Endothelial cell of umbilical vein (primary cell): ENCODE data around the gene SETBP1. TPM values are rescaled to one million over a fixed set of nuclear protein-coding genes. Genes with fewer than 3 reads are reported as not detected.

ENCODE experiments used
- BruUV-seq: library from RNA; stranded (reverse); fragments of 400-500 nt; replicated peaks from 2 replicates; lab custom pipeline; 2021; lab: Mats Ljungman, UMichigan
- CTCF ChIA-PET: fragments of 300-600, 350-600 bp; sonication (Branson Sonifier 250); formaldehyde crosslinking; loops from one replicate; lab custom pipeline; 2021; ENCODE audit warnings: antibody characterized with exemption, inconsistent platforms; lab: Charles Lee
- POLR2A ChIA-PET: fragments of 300-600, 350-600 bp; sonication (Branson Sonifier 250); formaldehyde crosslinking; loops from one replicate; lab custom pipeline; 2021; ENCODE audit warnings: antibody characterized with exemption, inconsistent platforms; lab: Charles Lee
- DNase-seq: peaks from one replicate; pipeline ENCODE4 v3.0.0-alpha.2; 2011; ENCODE audit warnings: low read depth, low spot score
- FAIRE-seq: peaks from 2 replicates; lab custom pipeline; 2011; peaks lifted over from hg19 to GRCh38; lab: Jason Lieb, UNC
- H2AFZ ChIP-seq: 2 replicates; pipeline ENCODE4 v1.6.0; 2012; ENCODE audit warnings: low read depth, low read length, control low read depth, inconsistent platforms
- H3K27ac ChIP-seq: 2 replicates; pipeline ENCODE4 v1.5.1; 2011; ENCODE audit warnings: low read depth, mild to moderate bottlenecking, control low read depth, low read length, moderate library complexity; ENCODE audit not compliant: insufficient read depth
- H3K27me3 ChIP-seq, 2 experiments: 2 replicates each; pipeline versions ENCODE4 v1.6.0 to v1.6.1; 2011; ENCODE audit warnings: low read length in 2 of 2, mixed read lengths in 1 of 2; ENCODE audit not compliant: control insufficient read depth in 2 of 2, insufficient read depth in 2 of 2
- H3K36me3 ChIP-seq, 2 experiments: 2 replicates in 1 of 2; 3 replicates in 1 of 2; pipeline ENCODE4 v1.5.1; 2011; ENCODE audit warnings: low read length in 2 of 2, mild to moderate bottlenecking in 1 of 2, moderate library complexity in 1 of 2; ENCODE audit not compliant: control insufficient read depth in 2 of 2, insufficient read depth in 2 of 2; ENCODE audit errors: extremely low read depth in 1 of 2
- H3K4me1 ChIP-seq: 3 replicates; pipeline ENCODE4 v1.5.1; 2011; ENCODE audit warnings: mild to moderate bottlenecking, low read length; ENCODE audit not compliant: control insufficient read depth, insufficient read depth; ENCODE audit errors: extremely low read depth
- H3K4me2 ChIP-seq: 2 replicates; pipeline ENCODE4 v1.6.1; 2011; ENCODE audit warnings: low read length, control low read depth, mixed read lengths; ENCODE audit not compliant: insufficient read depth
- H3K4me3 ChIP-seq, 3 experiments: fragments of 200-600 bp in 1 of 3; sonication (generic), shearing (Covaris generic) in 1 of 3; replicated peaks in 1 of 3; 2 replicates each; pipeline ENCODE4 v1.5.1; 2011 to 2016; ENCODE audit warnings: control low read depth in 3 of 3, low read length in 3 of 3, mild to moderate bottlenecking in 2 of 3, inconsistent platforms in 1 of 3, low read depth in 1 of 3, moderate library complexity in 1 of 3; ENCODE audit not compliant: insufficient read depth in 1 of 3
- H3K79me2 ChIP-seq: 2 replicates; pipeline ENCODE4 v1.6.0; 2012; ENCODE audit warnings: low read length, inconsistent platforms; ENCODE audit not compliant: control insufficient read depth, insufficient read depth
- H3K9ac ChIP-seq: replicated peaks from 2 replicates; pipeline ENCODE3; 2011; ENCODE audit warnings: low read length, control low read depth; ENCODE audit not compliant: insufficient read depth; ENCODE audit errors: extremely low read depth
- H3K9me1 ChIP-seq: replicated peaks from 3 replicates; pipeline ENCODE4 v1.6.0; 2011; ENCODE audit warnings: mild to moderate bottlenecking, low read length; ENCODE audit not compliant: control insufficient read depth, insufficient read depth; ENCODE audit errors: extremely low read depth
- H3K9me3 ChIP-seq: replicated peaks from 2 replicates; pipeline ENCODE4 v1.5.1; 2012; ENCODE audit warnings: low read length, inconsistent platforms; ENCODE audit not compliant: control insufficient read depth, insufficient read depth
- H4K20me1 ChIP-seq: replicated peaks from 2 replicates; pipeline ENCODE3; 2011; ENCODE audit warnings: mild to moderate bottlenecking, low read length; ENCODE audit not compliant: control insufficient read depth, insufficient read depth; ENCODE audit errors: extremely low read depth
- EZH2 ChIP-seq: IDR thresholded peaks from 2 replicates; pipeline ENCODE4 v1.6.1; 2012; ENCODE audit warnings: borderline replicate concordance, low read depth, mild to moderate bottlenecking, moderate library complexity, low read length, inconsistent platforms; ENCODE audit not compliant: severe bottlenecking
- FOS ChIP-seq: IDR thresholded peaks from 2 replicates; pipeline ENCODE4 v1.6.1; 2011; ENCODE audit warnings: mild to moderate bottlenecking, low read length, moderate library complexity, borderline replicate concordance; ENCODE audit not compliant: insufficient read depth
- GATA2 ChIP-seq: IDR thresholded peaks from 2 replicates; pipeline ENCODE4 v1.7.0; 2011; ENCODE audit warnings: low read depth, mild to moderate bottlenecking, moderate library complexity, mixed read lengths, low read length; ENCODE audit not compliant: insufficient read length, insufficient read depth
- JUN ChIP-seq: IDR thresholded peaks from 2 replicates; pipeline ENCODE4 v1.6.1; 2011; ENCODE audit warnings: borderline replicate concordance, low read depth; ENCODE audit not compliant: insufficient read length, insufficient read depth
- MYC ChIP-seq: IDR thresholded peaks from one replicate; pipeline ENCODE4 v1.6.1; 2011; ENCODE audit warnings: mild to moderate bottlenecking, low read depth, low read length
- POLR2A ChIP-seq: IDR thresholded peaks from 2 replicates; pipeline ENCODE4 v1.6.1; 2012; ENCODE audit warnings: low read depth, mild to moderate bottlenecking, control low read depth, low read length
- POLR2AphosphoS5 ChIP-seq: IDR thresholded peaks from 2 replicates; pipeline ENCODE4 v1.6.1; 2012; ENCODE audit warnings: low read depth, mild to moderate bottlenecking, control low read depth, low read length, moderate library complexity; ENCODE audit not compliant: insufficient read depth
- dilution Hi-C: fragments of 300-500 bp; cut with MboI; formaldehyde crosslinking; loops from one replicate; pipeline ENCODE4 v1.15.0; 2019; ENCODE audit warnings: low sequenced_read_pairs; ENCODE audit not compliant: extremely low pct_ligation_motif_present
- intact Hi-C: fragments of 100-400 bp; cut with micrococcal nuclease; formaldehyde crosslinking; loops from one replicate; pipeline ENCODE4 v1.10.0; 2022
- polyA plus RNA-seq, 4 experiments: library from polyadenylated mRNA; depleted of rRNA in 3 of 4; stranded (reverse) in 3 of 4; unstranded in 1 of 4; fragments of >200 nt; gene quantifications; 2 replicates each; pipeline versions ENCODE4 v1.2.1 to v1.2.3, GENCODE V29; 2011 to 2012; ENCODE audit warnings: missing spikeins in 1 of 4
- total RNA-seq: library from RNA; stranded (reverse); gene quantifications from 2 replicates; pipeline ENCODE4 v1.2.3, GENCODE V29; 2021
- TF ChIP-seq, protein P1 (sequence below): IDR thresholded peaks from 2 replicates; pipeline ENCODE4 v1.6.1; 2011; ENCODE audit not compliant: insufficient read depth, insufficient read length
- TF ChIP-seq, protein P2 (sequence below), 2 donors: IDR thresholded peaks; 1 replicate in 1 of 2; 2 replicates in 1 of 2; pipeline ENCODE4 v1.5.1; 2011; ENCODE audit warnings: low read length in 2 of 2, mild to moderate bottlenecking in 2 of 2, moderate library complexity in 2 of 2, control low read depth in 1 of 2, inconsistent platforms in 1 of 2, low read depth in 1 of 2; ENCODE audit not compliant: insufficient read depth in 1 of 2; ENCODE audit errors: extremely low read depth in 1 of 2

Gene SETBP1
- total and polyA plus RNA-seq, 2 donors (not counting 3 experiments of a cell fraction or from before 2014, with no cell fraction given): 0.76 to 3.1 TPM

DNA sequence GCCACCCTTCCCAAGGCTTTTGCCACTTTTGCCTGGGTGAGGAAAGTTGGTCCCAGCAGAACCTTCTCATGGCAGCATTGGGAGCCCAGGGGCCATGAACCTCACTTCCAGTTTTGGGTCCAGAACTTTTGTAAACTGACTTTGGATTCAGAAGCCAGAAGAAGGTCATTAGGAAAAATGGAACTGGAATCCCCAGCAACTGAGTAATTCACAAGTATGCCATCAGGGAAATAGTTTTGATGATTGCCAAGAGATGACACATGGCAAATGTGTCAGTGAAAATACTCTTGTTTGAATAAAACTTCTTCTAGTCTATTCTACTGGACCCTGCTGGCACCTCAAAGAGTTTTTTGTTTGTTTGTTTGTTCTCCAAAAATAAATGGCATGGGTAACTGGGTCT is 203.7 kb downstream of the SETBP1 start:
- Histone ChIP-seq H3K36me3 (no peaks in the 10 kb centered on the region), H4K20me1 (no peaks in the 10 kb centered on the region), H3K4me1 (no peaks in the 10 kb centered on the region), H2AFZ (no peak overlapping the region), H3K9ac (no peak overlapping the region), H3K79me2 (no peaks in the 10 kb centered on the region), H3K4me2 (no peak overlapping the region), H3K9me1 (no peaks in the 10 kb centered on the region), H3K4me3 (no peak overlapping the region), H3K27ac (no peak overlapping the region), H3K9me3 (no peaks in the 10 kb centered on the region), H3K27me3 (no peaks in the 10 kb centered on the region)
- no peak for FAIRE-seq
- CTCF ChIA-PET: no interaction called here
- intact Hi-C loops: no loop called here
- no TSS peak for BruUV-seq
- POLR2A ChIA-PET: no interaction called here
- TF ChIP-seq FOS: no peak
- DNase-seq: no peak
- dilution Hi-C loops: no loop called here

DNA sequence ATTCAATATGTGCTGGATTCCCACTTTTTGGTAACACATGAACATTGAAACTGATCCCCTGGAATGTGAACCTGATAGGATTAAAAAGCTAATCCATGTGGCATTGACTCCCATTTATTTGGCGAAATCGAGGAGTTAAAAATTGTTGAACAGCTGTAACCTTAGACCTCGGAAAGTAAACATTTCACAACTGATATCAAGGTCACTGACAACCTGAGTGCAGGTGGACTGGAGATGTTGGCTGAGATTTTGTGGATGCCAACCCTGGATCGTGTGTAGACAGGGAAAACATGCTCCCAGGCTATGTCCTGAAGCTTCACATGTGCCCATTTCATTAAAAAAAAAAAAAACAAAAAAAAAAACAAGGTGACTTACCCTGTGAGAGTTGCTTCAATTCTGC is 204.8 kb downstream of the SETBP1 start:
- BruUV-seq: no TSS peak
- Histone ChIP-seq H3K9me1 (no peaks in the 10 kb centered on the region), H2AFZ (no peak overlapping the region), H3K79me2 (no peaks in the 10 kb centered on the region), H3K4me3 (no peak overlapping the region), H3K4me2 (no peak overlapping the region), H3K9me3 (no peaks in the 10 kb centered on the region), H3K9ac (no peak overlapping the region), H3K27me3 (no peaks in the 10 kb centered on the region), H3K27ac (no peak overlapping the region), H4K20me1 (no peaks in the 10 kb centered on the region), H3K4me1 (no peaks in the 10 kb centered on the region), H3K36me3 (no peaks in the 10 kb centered on the region)
- dilution Hi-C loops (no loop called here), intact Hi-C loops (no loop called here)
- TF ChIP-seq POLR2A (no peak), JUN (no peak), FOS (no peak), EZH2 (no peak), MYC (no peak), POLR2AphosphoS5 (no peak), GATA2 (no peak)
- TF ChIP-seq, protein P1, sequence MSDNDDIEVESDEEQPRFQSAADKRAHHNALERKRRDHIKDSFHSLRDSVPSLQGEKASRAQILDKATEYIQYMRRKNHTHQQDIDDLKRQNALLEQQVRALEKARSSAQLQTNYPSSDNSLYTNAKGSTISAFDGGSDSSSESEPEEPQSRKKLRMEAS: no peak
- TF ChIP-seq, protein P2, sequence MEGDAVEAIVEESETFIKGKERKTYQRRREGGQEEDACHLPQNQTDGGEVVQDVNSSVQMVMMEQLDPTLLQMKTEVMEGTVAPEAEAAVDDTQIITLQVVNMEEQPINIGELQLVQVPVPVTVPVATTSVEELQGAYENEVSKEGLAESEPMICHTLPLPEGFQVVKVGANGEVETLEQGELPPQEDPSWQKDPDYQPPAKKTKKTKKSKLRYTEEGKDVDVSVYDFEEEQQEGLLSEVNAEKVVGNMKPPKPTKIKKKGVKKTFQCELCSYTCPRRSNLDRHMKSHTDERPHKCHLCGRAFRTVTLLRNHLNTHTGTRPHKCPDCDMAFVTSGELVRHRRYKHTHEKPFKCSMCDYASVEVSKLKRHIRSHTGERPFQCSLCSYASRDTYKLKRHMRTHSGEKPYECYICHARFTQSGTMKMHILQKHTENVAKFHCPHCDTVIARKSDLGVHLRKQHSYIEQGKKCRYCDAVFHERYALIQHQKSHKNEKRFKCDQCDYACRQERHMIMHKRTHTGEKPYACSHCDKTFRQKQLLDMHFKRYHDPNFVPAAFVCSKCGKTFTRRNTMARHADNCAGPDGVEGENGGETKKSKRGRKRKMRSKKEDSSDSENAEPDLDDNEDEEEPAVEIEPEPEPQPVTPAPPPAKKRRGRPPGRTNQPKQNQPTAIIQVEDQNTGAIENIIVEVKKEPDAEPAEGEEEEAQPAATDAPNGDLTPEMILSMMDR (IDR thresholded peaks at IDR 0.05; ENCODE audit: extremely low read depth in 1 of 2, insufficient read depth in 1 of 2, low read depth in 1 of 2, low read length in 2 of 2): no peak
- DNase-seq (no peak), FAIRE-seq (no peak)
- ChIA-PET POLR2A (no interaction called here), CTCF (no interaction called here)
